ENCODE measurements around the gene OR6S1. TPM values are rescaled to one million over a fixed set of nuclear protein-coding genes. Genes with fewer than 3 reads are reported as not detected.

Gene OR6S1
- total RNA-seq, 6 experiments from 2014 or later = not detected

DNA sequence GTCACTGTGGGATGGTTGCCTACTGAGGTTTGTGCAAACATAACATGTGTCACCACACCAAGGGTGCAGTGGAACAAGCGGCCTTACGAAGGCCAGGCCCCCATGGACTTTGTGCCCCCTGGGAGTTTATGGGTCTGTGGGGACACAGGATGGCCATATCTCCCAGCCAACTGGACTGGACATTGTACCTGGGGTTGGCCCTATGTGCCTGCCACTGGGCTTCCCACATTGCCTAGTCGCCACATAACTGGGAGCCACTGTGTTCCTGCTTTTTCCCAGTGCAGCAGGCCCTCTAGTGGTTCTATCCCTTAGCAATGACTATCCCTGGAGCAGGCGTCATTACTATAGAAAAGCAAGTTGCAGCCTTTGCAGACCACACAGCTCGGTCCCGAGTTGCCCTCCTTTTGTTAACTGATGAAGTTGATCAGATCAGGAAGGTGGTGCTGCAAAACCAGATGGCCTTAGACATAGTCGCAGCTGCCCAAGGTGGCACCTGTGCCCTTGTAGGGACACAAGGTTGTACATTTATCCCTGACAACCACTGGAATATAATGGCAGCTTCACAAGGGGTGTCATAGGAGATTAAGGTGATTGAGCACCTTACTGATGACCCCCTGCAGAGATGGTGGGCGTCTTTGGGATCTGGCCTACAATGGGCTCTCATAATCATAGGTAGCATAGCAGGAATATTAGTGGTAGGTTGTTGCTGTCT is 35.1 kb downstream of the OR6S1 start:
- ATAC-seq = peak; percentile 73 to 89 (median 79)
- no peak for TF ChIP-seq POLR2A (IDR thresholded peaks at IDR 0.05)
- TF ChIP-seq, protein P1, sequence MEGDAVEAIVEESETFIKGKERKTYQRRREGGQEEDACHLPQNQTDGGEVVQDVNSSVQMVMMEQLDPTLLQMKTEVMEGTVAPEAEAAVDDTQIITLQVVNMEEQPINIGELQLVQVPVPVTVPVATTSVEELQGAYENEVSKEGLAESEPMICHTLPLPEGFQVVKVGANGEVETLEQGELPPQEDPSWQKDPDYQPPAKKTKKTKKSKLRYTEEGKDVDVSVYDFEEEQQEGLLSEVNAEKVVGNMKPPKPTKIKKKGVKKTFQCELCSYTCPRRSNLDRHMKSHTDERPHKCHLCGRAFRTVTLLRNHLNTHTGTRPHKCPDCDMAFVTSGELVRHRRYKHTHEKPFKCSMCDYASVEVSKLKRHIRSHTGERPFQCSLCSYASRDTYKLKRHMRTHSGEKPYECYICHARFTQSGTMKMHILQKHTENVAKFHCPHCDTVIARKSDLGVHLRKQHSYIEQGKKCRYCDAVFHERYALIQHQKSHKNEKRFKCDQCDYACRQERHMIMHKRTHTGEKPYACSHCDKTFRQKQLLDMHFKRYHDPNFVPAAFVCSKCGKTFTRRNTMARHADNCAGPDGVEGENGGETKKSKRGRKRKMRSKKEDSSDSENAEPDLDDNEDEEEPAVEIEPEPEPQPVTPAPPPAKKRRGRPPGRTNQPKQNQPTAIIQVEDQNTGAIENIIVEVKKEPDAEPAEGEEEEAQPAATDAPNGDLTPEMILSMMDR (IDR thresholded peaks at IDR 0.05) = peak; percentile 60 to 73 (median 64)
- no peaks in the 10 kb centered on the region for H3K9me3 ChIP-seq

DNA sequence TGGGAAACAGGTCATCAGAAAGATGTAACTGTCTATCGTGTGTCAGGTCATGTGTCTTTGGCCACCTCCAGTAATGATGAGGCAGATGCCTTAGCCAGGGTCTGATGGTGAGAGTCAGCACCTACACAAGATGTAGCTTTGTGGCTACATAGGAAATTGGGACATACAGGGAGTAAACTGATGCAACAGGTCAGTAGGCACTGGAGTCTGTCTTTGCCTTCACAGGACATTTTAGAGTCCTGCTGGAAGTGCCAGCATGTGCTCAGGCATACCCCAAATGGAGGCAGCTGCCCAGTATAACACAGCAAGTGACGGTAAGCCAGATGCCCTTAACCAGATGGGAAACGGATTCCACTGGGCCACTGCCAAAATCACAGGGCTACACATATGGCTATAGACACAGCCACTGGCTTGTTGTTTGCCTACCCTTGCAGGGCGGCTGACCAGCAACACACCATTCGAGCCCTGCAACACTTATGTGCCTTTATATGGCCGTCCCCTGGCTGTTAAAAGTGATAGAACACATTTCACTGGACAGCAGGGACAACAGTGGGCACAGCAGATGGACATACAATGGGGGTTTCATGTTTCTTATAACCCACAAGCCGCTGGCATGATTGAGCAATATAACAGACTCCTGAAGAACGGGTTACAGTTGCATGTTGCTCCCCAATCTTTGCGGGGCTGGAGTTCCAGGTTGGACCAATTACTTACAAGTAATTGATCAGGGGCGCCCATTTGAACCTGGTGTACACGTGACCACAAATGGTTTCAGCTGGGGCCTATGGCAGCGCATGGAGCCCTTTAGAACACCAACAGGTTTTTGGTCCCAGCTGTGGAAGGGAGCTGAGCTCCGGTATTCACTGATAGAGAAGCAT is 37.4 kb downstream of the OR6S1 start:
- Histone ChIP-seq H3K4me1 (peaks cover 0 to 21% (median 0%) of the 10 kb centered on the region in 4 donors), H3K9me3 (no peaks in the 10 kb centered on the region), H3K4me3 (no peak overlapping the region), H3K36me3 (no peaks in the 10 kb centered on the region), H3K27me3 (no peaks in the 10 kb centered on the region), H3K27ac (no peak overlapping the region)
- 96% methylated on average over 4 of the region's 13 CpGs for WGBS (ENCODE audit: insufficient coverage, low coverage, low lambda C conversion rate, missing lambda C conversion rate)
- DNase-seq = no peak
- intact Hi-C loops (cut with DNase I) = loop anchor here (10.0 kb wide), 3 partner anchors 69 to 279 kb away; partner anchors contain the start of gene KLHL33 (in 1 of the 2)
- TF ChIP-seq POLR2A (IDR thresholded peaks at IDR 0.05) = no peak
- TF ChIP-seq, protein P1 (IDR thresholded peaks at IDR 0.05) = no peak
- no peak for ATAC-seq

More for the DNA sequence above, 35.1 kb downstream of the OR6S1 start:
- H3K4me3 ChIP-seq = no peak overlapping the region
- no peaks in the 10 kb centered on the region for H3K36me3 ChIP-seq
- no peaks in the 10 kb centered on the region for H3K27me3 ChIP-seq
- WGBS (ENCODE audit: insufficient coverage, low coverage, low lambda C conversion rate, missing lambda C conversion rate) = 11% methylated on average over 2 of the region's 8 CpGs
- intact Hi-C loops (cut with DNase I) = loop anchor here (10.0 kb wide), 3 partner anchors 72 to 282 kb away; partner anchors contain the start of gene KLHL33 (in 1 of the 2)
- peaks cover 0 to 27% (median 0%) of the 10 kb centered on the region in 4 donors for H3K4me1 ChIP-seq
- no peak overlapping the region for H3K27ac ChIP-seq
- DNase-seq = peak; percentile 49 to 93 (median 87)

DNA sequence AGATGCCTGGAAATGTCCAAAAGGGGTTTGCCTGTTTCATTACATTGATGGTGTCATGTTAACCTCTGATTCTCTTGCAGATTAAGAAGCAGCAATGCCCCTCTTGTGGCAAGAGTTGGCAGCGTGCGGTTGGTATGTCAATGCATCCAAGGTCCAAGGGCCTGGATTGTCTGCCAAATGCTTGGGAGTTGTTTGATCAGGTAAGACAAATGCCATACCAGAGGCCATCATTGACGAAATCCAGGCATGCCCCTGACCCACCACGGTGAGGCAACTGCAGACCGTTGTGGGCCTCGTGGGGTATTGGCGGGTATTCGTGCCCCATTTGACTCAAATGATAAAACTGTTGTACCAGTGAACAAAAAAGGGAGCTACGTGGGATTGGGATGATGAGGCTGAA is 38.9 kb downstream of the OR6S1 start:
- Histone ChIP-seq H3K36me3 (no peaks in the 10 kb centered on the region), H3K4me3 (no peak overlapping the region), H3K4me1 (peaks cover 0 to 21% (median 0%) of the 10 kb centered on the region in 4 donors), H3K27ac (no peak overlapping the region), H3K27me3 (no peaks in the 10 kb centered on the region), H3K9me3 (no peaks in the 10 kb centered on the region)
- intact Hi-C loops (cut with DNase I) = loop anchor here (10.0 kb wide), 3 partner anchors 68 to 278 kb away; partner anchors contain the start of gene KLHL33 (in 1 of the 2)
- DNase-seq (peak in 2 of 3 donors; percentile 62 to 83), ATAC-seq (peak in 3 of 4 donors; percentile 14 to 59 (median 14))
- WGBS (ENCODE audit: insufficient coverage, low coverage, low lambda C conversion rate, missing lambda C conversion rate) = 24% methylated on average over 7 of the region's 9 CpGs
- no peak for TF ChIP-seq POLR2A (IDR thresholded peaks at IDR 0.05)
- TF ChIP-seq, protein P1 (IDR thresholded peaks at IDR 0.05) = peak in 1 of 4 donors; percentile 12

DNA sequence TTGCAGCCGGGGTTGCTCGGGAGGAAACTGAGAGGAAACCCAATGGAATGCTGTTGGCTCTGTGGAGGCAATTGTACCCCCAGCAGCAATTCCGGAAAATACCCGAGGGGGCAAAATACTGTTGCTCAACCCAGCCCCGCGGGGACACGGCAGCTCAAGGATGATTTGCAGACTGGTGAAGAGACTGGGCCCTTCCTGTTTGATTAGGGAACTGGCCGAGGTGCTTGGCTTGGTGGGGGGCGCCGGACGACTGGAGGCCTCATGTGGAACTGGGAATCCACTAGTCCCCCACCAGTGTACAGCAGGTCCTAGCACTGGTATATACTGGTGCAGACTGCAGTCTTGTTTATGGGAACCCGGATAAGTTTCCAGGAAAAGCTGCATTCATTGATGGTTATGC is 40.0 kb downstream of the OR6S1 start:
- Histone ChIP-seq H3K4me1 (peaks cover 0 to 14% (median 0%) of the 10 kb centered on the region in 4 donors), H3K27ac (no peak overlapping the region), H3K9me3 (no peaks in the 10 kb centered on the region), H3K36me3 (no peaks in the 10 kb centered on the region), H3K27me3 (no peaks in the 10 kb centered on the region), H3K4me3 (no peak overlapping the region)
- intact Hi-C loops (cut with DNase I) = loop anchor here (10.0 kb wide), 3 partner anchors 67 to 277 kb away; partner anchors contain the start of gene KLHL33 (in 1 of the 2)
- no peak for TF ChIP-seq POLR2A (IDR thresholded peaks at IDR 0.05)
- TF ChIP-seq, protein P1 (IDR thresholded peaks at IDR 0.05) = no peak
- DNase-seq = no peak
- no peak for ATAC-seq
- no CpG with 5 or more reads among the region's 12 CpGs for WGBS (ENCODE audit: insufficient coverage, low coverage, low lambda C conversion rate, missing lambda C conversion rate)
